IMR-90 (cell line): ENCODE data around the gene OXER1. TPM values are rescaled to one million over a fixed set of nuclear protein-coding genes. Genes with fewer than 3 reads are reported as not detected.

ENCODE experiments used
- ATAC-seq: fragments of 200-7000 bp; cut with Tn5 transposase; 2 replicates; pipeline ENCODE4 v1.9.1; 2020; ENCODE audit warnings: low read depth, mild to moderate bottlenecking, moderate library complexity
- BruUV-seq: library from RNA; stranded (reverse); fragments of 400-500 nt; replicated peaks from 2 replicates; lab custom pipeline; 2021; lab: Mats Ljungman, UMichigan
- CTCF ChIA-PET: fragments of 300-600 bp; formaldehyde crosslinking; extraction: SDS; loops from one replicate; lab custom pipeline; 2021; ENCODE audit warnings: antibody characterized with exemption; lab: Yijun Ruan, JAX
- POLR2A ChIA-PET: fragments of 300-600 bp; sonication (Branson Sonifier 250); formaldehyde crosslinking; loops from one replicate; lab custom pipeline; 2022; ENCODE audit warnings: antibody characterized with exemption; ENCODE audit not compliant: unreplicated experiment; lab: Charles Lee
- DNase-seq: peaks from one replicate; pipeline ENCODE4 v3.0.0; 2013
- H2AFZ ChIP-seq: replicated peaks from 2 replicates; pipeline ENCODE3; 2013; ENCODE audit warnings: low read length, mild to moderate bottlenecking; ENCODE audit not compliant: poor library complexity
- H2AK5ac ChIP-seq: 2 replicates; pipeline ENCODE4 v1.6.1; 2013; ENCODE audit warnings: low read depth, low read length, inconsistent platforms
- H2AK9ac ChIP-seq: replicated peaks from 2 replicates; pipeline ENCODE3; 2013; ENCODE audit warnings: mild to moderate bottlenecking, low read depth, low read length, moderate library complexity; ENCODE audit not compliant: poor library complexity
- H2BK120ac ChIP-seq: 2 replicates; pipeline ENCODE4 v1.6.1; 2013; ENCODE audit warnings: low read depth, low read length, inconsistent platforms
- H2BK15ac ChIP-seq: 3 replicates; pipeline ENCODE4 v1.6.1; 2013; ENCODE audit warnings: low read depth, low read length, inconsistent platforms
- H2BK20ac ChIP-seq: 2 replicates; pipeline ENCODE4 v1.6.1; 2013; ENCODE audit warnings: low read depth, mild to moderate bottlenecking, inconsistent platforms, low read length, moderate library complexity
- H2BK5ac ChIP-seq: 2 replicates; pipeline ENCODE4 v1.6.1; 2013; ENCODE audit warnings: mild to moderate bottlenecking, low read depth, low read length, inconsistent platforms; ENCODE audit not compliant: poor library complexity, severe bottlenecking
- H3K14ac ChIP-seq: replicated peaks from 2 replicates; pipeline ENCODE4 v1.6.1; 2013; ENCODE audit warnings: low read depth, low read length, inconsistent platforms
- H3K18ac ChIP-seq: 2 replicates; pipeline ENCODE4 v1.6.1; 2013; ENCODE audit warnings: low read depth, low read length, control low read depth
- H3K23ac ChIP-seq: 2 replicates; pipeline ENCODE4 v1.6.1; 2013; ENCODE audit warnings: low read depth, low read length, inconsistent platforms
- H3K27ac ChIP-seq: 2 replicates; pipeline ENCODE4 v1.5.1; 2013; ENCODE audit warnings: mild to moderate bottlenecking, control low read depth, low read length; ENCODE audit not compliant: insufficient read depth
- H3K27me3 ChIP-seq: 2 replicates; pipeline ENCODE4 v1.6.1; 2013; ENCODE audit warnings: low read length; ENCODE audit not compliant: control insufficient read depth, insufficient read depth
- H3K36me3 ChIP-seq: 2 replicates; pipeline ENCODE4 v1.6.1; 2013; ENCODE audit warnings: low read length, mixed read lengths; ENCODE audit not compliant: control insufficient read depth, insufficient read depth
- H3K4ac ChIP-seq: 2 replicates; pipeline ENCODE4 v1.6.1; 2013; ENCODE audit warnings: low read depth, low read length, inconsistent platforms
- H3K4me1 ChIP-seq: 2 replicates; pipeline ENCODE4 v1.6.1; 2013; ENCODE audit warnings: low read length, mixed read lengths; ENCODE audit not compliant: control insufficient read depth, insufficient read depth
- H3K4me2 ChIP-seq: 2 replicates; pipeline ENCODE4 v1.6.1; 2013; ENCODE audit warnings: low read depth, mild to moderate bottlenecking, control low read depth, low read length, moderate library complexity
- H3K4me3 ChIP-seq: 2 replicates; pipeline ENCODE4 v1.5.1; 2013; ENCODE audit warnings: low read depth, mild to moderate bottlenecking, control low read depth, low read length, moderate library complexity; ENCODE audit not compliant: insufficient read depth
- H3K56ac ChIP-seq: 2 replicates; pipeline ENCODE4 v1.6.1; 2013; ENCODE audit warnings: low read length, inconsistent platforms; ENCODE audit not compliant: insufficient read depth; ENCODE audit errors: extremely low read depth
- H3K79me1 ChIP-seq, 2 experiments: 2 replicates each; pipeline ENCODE4 v1.6.1; 2013; ENCODE audit warnings: low read length in 2 of 2, inconsistent platforms in 1 of 2, low read depth in 1 of 2
- H3K9ac ChIP-seq: 2 replicates; pipeline ENCODE4 v1.6.1; 2013; ENCODE audit warnings: low read depth, low read length, control low read depth
- H3K9me1 ChIP-seq: 2 replicates; pipeline ENCODE4 v1.6.1; 2013; ENCODE audit warnings: low read length, inconsistent platforms; ENCODE audit not compliant: insufficient read depth
- H3K9me3 ChIP-seq: 2 replicates; pipeline ENCODE4 v1.6.1; 2013; ENCODE audit warnings: low read length; ENCODE audit not compliant: control insufficient read depth, insufficient read depth
- H4K20me1 ChIP-seq: 2 replicates; pipeline ENCODE4 v1.6.1; 2013; ENCODE audit warnings: low read length, inconsistent platforms; ENCODE audit not compliant: insufficient read depth
- H4K5ac ChIP-seq: 2 replicates; pipeline ENCODE4 v1.6.1; 2013; ENCODE audit warnings: mild to moderate bottlenecking, low read depth, low read length, control low read depth
- H4K8ac ChIP-seq, 2 experiments: 2 replicates each; pipeline ENCODE4 v1.6.1; 2013; ENCODE audit warnings: low read depth in 2 of 2, low read length in 2 of 2, control low read depth in 1 of 2, inconsistent platforms in 1 of 2
- H4K91ac ChIP-seq: 2 replicates; pipeline ENCODE4 v1.6.1; 2013; ENCODE audit warnings: low read depth, low read length, inconsistent platforms; ENCODE audit not compliant: insufficient read depth
- MXI1 ChIP-seq: IDR thresholded peaks from 2 replicates; pipeline ENCODE4 v1.6.1; 2012; ENCODE audit warnings: low read depth, mild to moderate bottlenecking, low read length, moderate library complexity, borderline replicate concordance
- RCOR1 ChIP-seq: IDR thresholded peaks from 2 replicates; pipeline ENCODE4 v1.6.1; 2012; ENCODE audit warnings: mild to moderate bottlenecking, low read length, improper control_type of control experiment; ENCODE audit not compliant: insufficient replicate concordance
- SMC3 ChIP-seq: fragments of 150-350 bp; IDR thresholded peaks from 2 replicates; pipeline ENCODE4 v1.6.1; 2016; ENCODE audit warnings: low read depth, mild to moderate bottlenecking, antibody characterized with exemption, low read length, moderate library complexity
- whole genome bisulfite sequencing, 2 experiments: methylation state at CpG; one replicate each; pipeline versions ENCODE4 v1.1.5 to v1.1.7; 2013; ENCODE audit warnings: missing lambda C conversion rate in 2 of 2; ENCODE audit not compliant: insufficient read length in 1 of 2; ENCODE audit errors: extremely low coverage in 2 of 2; 5-methylcytosine and 5-hydroxymethylcytosine counted together
- dilution Hi-C: fragments of 300-500 bp; cut with HindIII; formaldehyde crosslinking; loops from one replicate; pipeline ENCODE4 v1.14.3; 2018; ENCODE audit warnings: low sequenced_read_pairs; ENCODE audit not compliant: unreplicated experiment
- in situ Hi-C: fragments of 300-500 bp; cut with MboI; formaldehyde crosslinking; loops from 3 replicates; pipeline ENCODE4 v1.14.3; 2019; ENCODE audit warnings: low sequenced_read_pairs, inconsistent platforms, mixed read lengths
- intact Hi-C: fragments of 100-400 bp; cut with micrococcal nuclease; formaldehyde crosslinking; loops from 2 replicates; pipeline ENCODE4 v1.10.0; 2022
- polyA plus RNA-seq, 3 experiments: library from polyadenylated mRNA; depleted of rRNA; stranded (reverse); fragments of >200 nt; gene quantifications; 2 replicates each; pipeline ENCODE4 v1.2.3, GENCODE V29; 2012; ENCODE audit warnings: low replicate concordance in 1 of 3
- total RNA-seq: library from RNA; depleted of rRNA; stranded (reverse); fragments of >200 nt; gene quantifications from 2 replicates; pipeline ENCODE4 v1.2.3, GENCODE V29; 2012

OXER1 gene
- total and polyA plus RNA-seq, 2 of the 4 experiments (the other 2 are of a cell fraction), result not detected

DNA sequence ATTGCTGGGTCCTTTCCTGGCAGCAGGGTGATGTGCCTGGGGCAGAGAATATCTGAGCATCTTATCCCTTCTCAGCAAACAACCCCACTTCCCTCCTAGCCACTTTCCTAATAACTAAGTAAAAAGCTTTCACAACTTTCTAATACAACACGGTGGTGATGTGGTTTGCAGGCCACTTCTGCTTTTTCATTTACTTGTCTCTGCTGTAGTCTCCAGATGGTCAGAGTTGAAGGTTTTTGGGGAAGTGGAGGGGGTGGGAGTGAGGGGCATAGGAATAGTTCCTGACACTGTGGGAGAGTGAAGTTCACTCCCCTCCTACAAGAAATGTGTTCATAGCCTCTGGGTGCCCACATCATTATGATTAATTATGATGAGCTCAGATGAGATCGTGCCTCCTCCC is 11.6 kb downstream of the OXER1 start:
- H3K4me1 ChIP-seq, result no peaks in the 10 kb centered on the region
- no peaks in the 10 kb centered on the region for H4K20me1 ChIP-seq
- H3K4me2 ChIP-seq, result no peak overlapping the region
- WGBS, 2 experiments, result no CpG with 5 or more reads among the region's 2 CpGs
- H2AK9ac ChIP-seq, result no peak overlapping the region
- H3K27me3 ChIP-seq, result no peaks in the 10 kb centered on the region
- intact Hi-C loops (no loop called here), dilution Hi-C loops (no loop called here), in situ Hi-C loops (no loop called here)
- H4K8ac ChIP-seq, result no peak overlapping the region
- H3K36me3 ChIP-seq, result peaks cover 3% of the 10 kb centered on the region; the same call in 1 of the 2 replicates
- no peak overlapping the region for H3K27ac ChIP-seq
- no peak overlapping the region for H3K18ac ChIP-seq
- TF ChIP-seq RCOR1, result no peak
- TF ChIP-seq MXI1, result no peak
- no peak for TF ChIP-seq SMC3
- CTCF ChIA-PET, result interaction anchor here (1.2 kb wide), 1 partner anchor 12 kb away, joined by 3 read pairs; no protein-coding TSS in a partner anchor
- DNase-seq (no peak), ATAC-seq (no peak)
- H4K5ac ChIP-seq, result no peak overlapping the region
- H2AFZ ChIP-seq, result no peak overlapping the region
- no peak overlapping the region for H3K14ac ChIP-seq
- H2AK5ac ChIP-seq, result no peak overlapping the region
- BruUV-seq, result no TSS peak
- no peak overlapping the region for H2BK15ac ChIP-seq
- H2BK20ac ChIP-seq, result no peak overlapping the region
- H4K91ac ChIP-seq, result no peak overlapping the region
- no peak overlapping the region for H3K9ac ChIP-seq
- no peak overlapping the region for H2BK120ac ChIP-seq
- no peak overlapping the region for H3K23ac ChIP-seq
- POLR2A ChIA-PET, result no interaction called here
- no peaks in the 10 kb centered on the region for H3K79me1 ChIP-seq
- no peaks in the 10 kb centered on the region for H3K9me1 ChIP-seq
- no peak overlapping the region for H2BK5ac ChIP-seq
- H3K9me3 ChIP-seq, result no peaks in the 10 kb centered on the region
- no peak overlapping the region for H3K4ac ChIP-seq
- no peak overlapping the region for H3K56ac ChIP-seq
- H3K4me3 ChIP-seq, result no peak overlapping the region
